GM12892 (cell line): Measurements from ENCODE around the gene INPP5A.

Experiments
- POLR2A ChIP-seq: IDR thresholded peaks from 2 replicates; pipeline ENCODE4 v1.6.1; 2011; ENCODE audit warnings: low read depth, low read length, control low read depth
- POLR2AphosphoS5 ChIP-seq: IDR thresholded peaks from 2 replicates; pipeline ENCODE4 v1.6.1; 2011; ENCODE audit warnings: low read depth, low read length, control low read depth

DNA sequence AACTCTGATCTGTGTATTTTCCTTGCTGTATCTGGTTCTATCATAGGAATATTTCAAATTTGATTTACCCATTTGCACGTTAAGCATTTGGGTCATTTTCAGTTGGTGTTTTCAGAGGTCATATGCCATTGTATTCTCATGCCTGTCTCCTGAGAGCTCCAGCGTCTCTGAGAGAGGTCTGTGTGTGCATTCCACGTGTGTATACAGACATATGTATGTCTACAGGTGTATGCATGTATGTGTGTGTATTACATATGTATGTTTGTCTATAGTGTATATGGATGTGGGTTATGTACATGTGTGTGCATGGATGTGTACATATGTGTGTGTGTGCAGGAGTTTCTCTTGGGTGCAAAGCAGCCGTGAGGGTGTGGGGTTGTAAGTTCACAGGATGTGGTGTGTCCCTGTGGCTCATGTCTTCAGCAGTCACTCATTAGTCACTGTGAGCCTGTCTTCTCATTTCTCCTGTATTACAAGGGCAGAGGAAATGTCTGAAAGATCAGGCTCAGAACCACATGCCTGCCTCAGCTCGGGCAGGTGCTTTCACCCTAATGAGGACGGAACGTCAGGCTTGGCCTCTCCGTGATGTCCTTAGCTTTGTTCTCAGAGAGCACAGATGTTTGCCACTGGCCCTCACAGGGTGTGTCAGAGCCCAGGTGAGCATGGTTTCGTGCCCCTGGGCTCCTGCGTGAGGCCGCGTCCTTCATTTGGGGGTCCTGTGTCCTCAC is 146.7 kb downstream of the INPP5A start:
- no peak for TF ChIP-seq POLR2A
- no peak for TF ChIP-seq POLR2AphosphoS5
